Colonic mucosa (tissue), 4 donors: ENCODE measurements around the gene MIGA2. TPM values are rescaled to one million over a fixed set of nuclear protein-coding genes. Genes with fewer than 3 reads are reported as not detected.

Experiments
- DNase-seq: peaks from one replicate; pipeline ENCODE4 v3.0.0-alpha.2; 2020
- H3K27ac ChIP-seq: fragments of 200-600 bp; one replicate; pipeline ENCODE4 v1.8.0; 2021
- H3K27me3 ChIP-seq: fragments of 200-600 bp; one replicate; pipeline ENCODE4 v1.8.0; 2021
- H3K36me3 ChIP-seq: fragments of 200-600 bp; one replicate; pipeline ENCODE4 v1.8.0; 2021
- H3K4me1 ChIP-seq: fragments of 200-600 bp; one replicate; pipeline ENCODE4 v1.8.0; 2021; ENCODE audit warnings: mild to moderate bottlenecking
- H3K4me3 ChIP-seq: fragments of 200-600 bp; one replicate; pipeline ENCODE4 v1.8.0; 2021
- H3K9ac ChIP-seq, 2 donors: one replicate each; pipeline ENCODE4 v1.7.0; 2013; ENCODE audit warnings: control low read depth in 2 of 2, low read depth in 2 of 2, low read length in 2 of 2
- H3K9me3 ChIP-seq: fragments of 200-600 bp; one replicate; pipeline ENCODE4 v1.8.0; 2021
- intact Hi-C: fragments of 100-400 bp; cut with DNase I; formaldehyde crosslinking; loops from one replicate; pipeline ENCODE4 v1.14.1; 2022
- total RNA-seq, 2 donors: library from RNA; stranded (reverse); fragmentation: NEBNext Ultra II Directional in 1 of 2; extraction: Animal tissue kit (Norgen Biotek cat#: 25700) in 1 of 2; gene quantifications; one replicate each; pipeline ENCODE4 v1.2.1, GENCODE V29; 2021
- TF ChIP-seq, protein P1 (sequence below): fragments of 200-600 bp; IDR thresholded peaks from one replicate; pipeline ENCODE4 v1.8.0; 2022; ENCODE audit warnings: antibody characterized with exemption, mild to moderate bottlenecking
- donor health status: healthy.
- donor health status: DM: no; HTN: no; CAD: no.
- donor health status: DM: no; HTN: no; CAD: no.

The MIGA2 gene
- total RNA-seq, 2 donors from 2014 or later = 47.4 to 74.8 TPM

DNA sequence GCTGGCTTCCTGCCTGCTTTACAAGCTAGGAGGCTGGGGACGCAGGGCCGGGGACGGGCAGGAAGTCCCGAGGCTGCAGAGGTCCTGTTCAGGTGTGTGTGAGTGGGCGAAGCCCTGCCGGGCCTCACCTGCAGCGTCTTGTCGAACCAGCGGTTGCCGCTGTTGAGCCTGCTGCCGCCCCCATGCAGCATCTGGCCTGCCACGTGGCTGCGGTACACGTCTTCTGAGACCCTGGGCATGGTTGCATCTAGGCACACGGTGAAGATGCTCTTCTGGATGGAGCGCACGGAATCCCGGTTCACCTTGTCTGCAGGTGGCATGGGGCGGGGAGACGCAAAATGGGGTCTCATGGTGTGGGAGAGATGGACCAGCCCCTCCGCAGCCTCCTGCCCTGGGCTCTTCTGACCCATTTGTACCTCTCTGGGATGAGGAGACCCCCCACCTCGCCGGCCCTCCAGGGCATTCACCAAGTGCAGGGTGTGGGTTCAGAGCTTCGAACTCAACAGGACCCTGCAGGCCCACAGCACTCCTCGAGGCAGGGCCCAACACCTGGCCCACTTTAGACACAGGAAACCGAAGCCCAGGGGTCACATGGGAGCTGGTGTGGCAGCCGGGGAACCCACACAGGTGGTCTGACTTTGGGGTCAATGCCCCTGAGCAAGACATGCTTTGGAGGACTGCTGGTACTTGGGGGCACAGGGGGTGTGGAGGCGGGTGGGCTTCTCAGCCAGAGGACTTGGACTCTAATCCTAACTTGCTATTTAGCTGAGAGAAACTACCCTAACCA lies 64.2 kb downstream of the MIGA2 start:
- Histone ChIP-seq H3K4me3 (no peak overlapping the region), H3K9ac (no peak overlapping the region), H3K4me1 (no peaks in the 10 kb centered on the region), H3K36me3 (no peaks in the 10 kb centered on the region), H3K27ac (no peak overlapping the region), H3K9me3 (no peaks in the 10 kb centered on the region), H3K27me3 (no peaks in the 10 kb centered on the region)
- intact Hi-C loops = no loop called here
- no peak for DNase-seq
- TF ChIP-seq, protein P1, sequence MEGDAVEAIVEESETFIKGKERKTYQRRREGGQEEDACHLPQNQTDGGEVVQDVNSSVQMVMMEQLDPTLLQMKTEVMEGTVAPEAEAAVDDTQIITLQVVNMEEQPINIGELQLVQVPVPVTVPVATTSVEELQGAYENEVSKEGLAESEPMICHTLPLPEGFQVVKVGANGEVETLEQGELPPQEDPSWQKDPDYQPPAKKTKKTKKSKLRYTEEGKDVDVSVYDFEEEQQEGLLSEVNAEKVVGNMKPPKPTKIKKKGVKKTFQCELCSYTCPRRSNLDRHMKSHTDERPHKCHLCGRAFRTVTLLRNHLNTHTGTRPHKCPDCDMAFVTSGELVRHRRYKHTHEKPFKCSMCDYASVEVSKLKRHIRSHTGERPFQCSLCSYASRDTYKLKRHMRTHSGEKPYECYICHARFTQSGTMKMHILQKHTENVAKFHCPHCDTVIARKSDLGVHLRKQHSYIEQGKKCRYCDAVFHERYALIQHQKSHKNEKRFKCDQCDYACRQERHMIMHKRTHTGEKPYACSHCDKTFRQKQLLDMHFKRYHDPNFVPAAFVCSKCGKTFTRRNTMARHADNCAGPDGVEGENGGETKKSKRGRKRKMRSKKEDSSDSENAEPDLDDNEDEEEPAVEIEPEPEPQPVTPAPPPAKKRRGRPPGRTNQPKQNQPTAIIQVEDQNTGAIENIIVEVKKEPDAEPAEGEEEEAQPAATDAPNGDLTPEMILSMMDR = no peak

DNA sequence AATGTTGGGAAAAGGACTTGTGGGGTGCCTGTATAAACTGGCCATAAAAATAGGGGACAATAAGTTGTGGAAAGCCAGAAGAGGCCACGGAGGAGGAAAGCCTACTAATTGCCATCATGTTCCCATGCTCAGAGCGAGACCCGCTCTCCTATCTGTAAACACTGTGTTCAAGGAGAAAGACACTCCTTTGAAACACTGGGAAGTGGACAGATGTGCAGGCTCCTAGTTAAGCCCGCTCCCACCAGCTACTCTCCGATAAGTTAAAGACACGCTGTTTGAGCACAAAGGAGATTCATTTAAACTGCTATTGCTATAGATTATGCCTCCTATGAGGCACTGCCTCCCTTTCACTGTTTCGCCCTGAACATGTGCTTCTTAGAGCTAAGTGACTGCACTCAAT lies 64.9 kb downstream of the MIGA2 start:
- Histone ChIP-seq H3K36me3 (no peaks in the 10 kb centered on the region), H3K27ac (no peak overlapping the region), H3K4me1 (no peaks in the 10 kb centered on the region), H3K4me3 (no peak overlapping the region), H3K9me3 (no peaks in the 10 kb centered on the region), H3K27me3 (no peaks in the 10 kb centered on the region), H3K9ac (no peak overlapping the region)
- DNase-seq = no peak
- TF ChIP-seq, protein P1 = no peak
- intact Hi-C loops = no loop called here

DNA sequence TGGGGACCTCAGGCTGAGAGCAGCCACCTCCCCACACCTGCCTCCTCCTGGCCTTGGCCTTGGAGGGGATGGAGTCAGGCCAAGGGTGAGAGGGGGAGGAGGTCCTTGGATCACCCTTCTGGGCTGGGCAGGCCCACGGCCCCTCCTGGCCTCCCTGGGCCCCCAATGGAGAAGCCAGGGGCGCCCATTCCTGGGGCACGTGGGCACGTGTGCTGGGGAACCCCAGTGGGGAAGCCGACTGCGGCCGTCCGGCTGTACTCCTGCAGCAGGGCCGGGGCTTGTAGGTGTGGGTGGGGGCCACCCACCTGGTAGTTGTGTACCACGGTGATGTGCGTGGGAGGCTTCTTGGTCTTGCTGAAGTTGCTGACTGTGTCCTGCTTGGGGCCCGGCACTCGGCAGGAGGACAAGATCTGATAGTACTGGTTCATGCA lies 65.7 kb downstream of the MIGA2 start:
- DNase-seq = no peak
- Histone ChIP-seq H3K9ac (no peak overlapping the region), H3K4me1 (no peaks in the 10 kb centered on the region), H3K27me3 (no peaks in the 10 kb centered on the region), H3K9me3 (no peaks in the 10 kb centered on the region), H3K36me3 (no peaks in the 10 kb centered on the region), H3K27ac (no peak overlapping the region), H3K4me3 (no peak overlapping the region)
- intact Hi-C loops = no loop called here
- TF ChIP-seq, protein P1 = no peak

DNA sequence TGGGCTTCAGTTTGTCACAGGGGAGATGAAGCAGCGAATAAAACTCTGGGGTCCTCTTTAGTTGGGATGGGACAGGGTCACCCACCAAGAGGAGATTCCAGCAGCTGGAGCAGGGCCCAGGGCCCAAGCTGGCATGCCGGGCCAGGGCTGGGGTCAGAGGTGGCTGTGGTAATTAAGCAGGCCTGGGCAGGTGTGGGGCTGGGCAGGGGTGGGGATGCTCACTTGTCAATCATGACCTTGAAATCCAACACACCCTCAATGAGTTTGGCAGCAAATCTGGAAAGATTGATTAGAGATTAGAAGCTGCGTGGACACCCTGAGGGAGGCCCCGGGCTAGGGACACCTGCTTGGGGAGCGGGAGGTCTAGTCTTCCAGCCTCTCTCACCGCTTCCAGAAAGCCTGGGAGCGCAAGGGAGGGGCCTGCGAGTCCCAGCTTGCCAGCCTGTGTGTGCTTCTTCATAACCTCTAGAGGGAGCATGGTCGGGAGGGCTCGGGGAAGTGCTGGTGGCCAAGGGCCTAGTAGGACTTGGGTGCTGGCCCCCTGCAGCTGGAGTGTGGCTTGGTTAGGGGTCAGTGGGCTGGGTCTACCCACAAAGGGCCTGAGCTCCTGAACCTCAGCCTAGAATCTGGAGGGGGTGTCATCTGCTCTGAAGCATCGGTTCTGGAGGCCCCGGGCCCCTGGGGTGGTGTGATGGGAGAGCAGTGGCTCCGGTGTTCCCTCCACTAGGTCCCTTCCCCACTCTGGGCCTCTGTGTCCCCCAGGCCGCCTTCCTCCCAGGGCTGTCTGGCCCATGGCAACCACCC lies 66.6 kb downstream of the MIGA2 start:
- Histone ChIP-seq H3K27me3 (no peaks in the 10 kb centered on the region), H3K4me3 (no peak overlapping the region), H3K9me3 (no peaks in the 10 kb centered on the region), H3K36me3 (no peaks in the 10 kb centered on the region), H3K4me1 (no peaks in the 10 kb centered on the region), H3K27ac (no peak overlapping the region), H3K9ac (no peak overlapping the region)
- DNase-seq = peak; percentile 54
- TF ChIP-seq, protein P1 = peak; percentile 46
- intact Hi-C loops = no loop called here

DNA sequence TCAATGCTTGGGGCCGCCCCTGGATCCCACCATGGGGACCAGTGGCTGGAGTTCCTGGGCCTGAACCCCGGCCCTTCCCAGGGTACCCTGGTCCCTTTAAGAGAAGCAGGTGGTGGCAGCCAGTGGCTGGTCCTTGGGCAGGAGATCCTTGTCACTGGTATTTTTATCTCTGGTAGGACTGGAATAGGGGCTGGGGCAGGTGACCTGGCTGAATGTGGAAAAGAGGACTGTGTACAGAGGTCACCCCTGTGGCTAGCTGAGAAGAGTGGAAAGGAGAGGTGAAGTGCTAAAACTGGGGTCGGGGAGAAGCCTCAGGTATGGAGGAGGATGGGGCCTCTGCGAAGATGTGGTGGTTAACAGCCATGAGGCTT lies 67.2 kb downstream of the MIGA2 start:
- Histone ChIP-seq H3K9me3 (no peaks in the 10 kb centered on the region), H3K9ac (no peak overlapping the region), H3K36me3 (no peaks in the 10 kb centered on the region), H3K27ac (no peak overlapping the region), H3K4me1 (peaks cover 1% of the 10 kb centered on the region), H3K4me3 (no peak overlapping the region), H3K27me3 (no peaks in the 10 kb centered on the region)
- intact Hi-C loops = no loop called here
- TF ChIP-seq, protein P1 = no peak
- DNase-seq = no peak
